WTC11 (cell line): Measurements from ENCODE around the gene OR52E1.

Experiments used
- CTCF ChIP-seq: fragments of 200-600 bp; IDR thresholded peaks from 2 replicates; pipeline ENCODE4 v1.8.0; 2022; ENCODE audit warnings: antibody characterized with exemption
- NFE2L1 ChIP-seq: sonication (generic); formaldehyde crosslinking; IDR thresholded peaks from 2 replicates; pipeline ENCODE4 v1.8.1; 2023; ENCODE audit warnings: missing genetic modification reagents
- SMAD3 ChIP-seq: sonication (generic); formaldehyde crosslinking; IDR thresholded peaks from 2 replicates; pipeline ENCODE4 v1.8.0; 2022; ENCODE audit warnings: missing genetic modification reagents, mild to moderate bottlenecking, borderline replicate concordance
- SOX15 ChIP-seq: fragments of 250-450 bp; sonication (Bioruptor Pico); IDR thresholded peaks from 2 replicates; pipeline ENCODE4 v1.9.0; 2021; ENCODE audit warnings: mild to moderate bottlenecking
- SP1 ChIP-seq: sonication (generic); formaldehyde crosslinking; conservative IDR thresholded peaks from 2 replicates; pipeline ENCODE4 v1.8.1; 2022; ENCODE audit warnings: missing genetic modification reagents
- TF ChIP-seq, protein P1 (sequence below): sonication (generic); formaldehyde crosslinking; IDR thresholded peaks from 2 replicates; pipeline ENCODE4 v1.8.1; 2022; ENCODE audit warnings: mild to moderate bottlenecking, missing genetic modification reagents, moderate library complexity, borderline replicate concordance

- TF ChIP-seq CTCF, result no peak
- TF ChIP-seq, protein P1, sequence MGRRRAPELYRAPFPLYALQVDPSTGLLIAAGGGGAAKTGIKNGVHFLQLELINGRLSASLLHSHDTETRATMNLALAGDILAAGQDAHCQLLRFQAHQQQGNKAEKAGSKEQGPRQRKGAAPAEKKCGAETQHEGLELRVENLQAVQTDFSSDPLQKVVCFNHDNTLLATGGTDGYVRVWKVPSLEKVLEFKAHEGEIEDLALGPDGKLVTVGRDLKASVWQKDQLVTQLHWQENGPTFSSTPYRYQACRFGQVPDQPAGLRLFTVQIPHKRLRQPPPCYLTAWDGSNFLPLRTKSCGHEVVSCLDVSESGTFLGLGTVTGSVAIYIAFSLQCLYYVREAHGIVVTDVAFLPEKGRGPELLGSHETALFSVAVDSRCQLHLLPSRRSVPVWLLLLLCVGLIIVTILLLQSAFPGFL (CRISPR knock-in tag), result no peak
- TF ChIP-seq SP1 (CRISPR knock-in tag), result no peak
- no peak for TF ChIP-seq SOX15 (CRISPR knock-in tag)
- TF ChIP-seq NFE2L1, result no peak
- TF ChIP-seq SMAD3 (CRISPR knock-in tag), result no peak
Measured at GRCh38 chr11:5092821-5093585, 23.6 kb downstream of the OR52E1 start.
